T-helper 1 cell (primary cell): ENCODE data around the gene HSD11B2.
"Not testable (repeated sequence)": the region's sequence is repeated elsewhere in the genome, so short reads cannot be mapped to it uniquely, and the experiment has no call there.

Experiments
- DNase-seq, 5 donors: peaks; one replicate each; pipeline ENCODE4 v3.0.0-alpha.2; 2012 to 2020

The HSD11B2 gene

DNA sequence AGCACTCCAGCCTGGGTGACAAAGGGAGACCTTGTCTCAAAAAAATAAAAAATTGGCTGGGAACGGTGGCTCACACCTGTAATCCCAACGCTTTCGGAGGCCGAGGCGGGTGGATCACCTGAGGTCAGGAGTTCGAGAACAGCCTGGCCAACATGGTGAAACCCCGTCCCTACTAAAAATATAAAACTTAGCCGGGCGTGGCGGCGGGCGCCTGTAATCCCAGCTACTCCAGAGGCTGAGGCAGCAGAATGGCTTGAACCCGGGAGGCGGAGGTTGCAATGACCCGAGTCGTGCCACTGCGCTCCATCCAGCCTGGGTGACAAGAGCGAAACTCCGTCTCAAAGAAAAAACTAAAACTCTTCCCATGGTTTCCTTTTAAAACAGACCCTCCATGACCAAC lies 15.5 kb upstream of the HSD11B2 start:
- DNase-seq: not testable (repeated sequence)

DNA sequence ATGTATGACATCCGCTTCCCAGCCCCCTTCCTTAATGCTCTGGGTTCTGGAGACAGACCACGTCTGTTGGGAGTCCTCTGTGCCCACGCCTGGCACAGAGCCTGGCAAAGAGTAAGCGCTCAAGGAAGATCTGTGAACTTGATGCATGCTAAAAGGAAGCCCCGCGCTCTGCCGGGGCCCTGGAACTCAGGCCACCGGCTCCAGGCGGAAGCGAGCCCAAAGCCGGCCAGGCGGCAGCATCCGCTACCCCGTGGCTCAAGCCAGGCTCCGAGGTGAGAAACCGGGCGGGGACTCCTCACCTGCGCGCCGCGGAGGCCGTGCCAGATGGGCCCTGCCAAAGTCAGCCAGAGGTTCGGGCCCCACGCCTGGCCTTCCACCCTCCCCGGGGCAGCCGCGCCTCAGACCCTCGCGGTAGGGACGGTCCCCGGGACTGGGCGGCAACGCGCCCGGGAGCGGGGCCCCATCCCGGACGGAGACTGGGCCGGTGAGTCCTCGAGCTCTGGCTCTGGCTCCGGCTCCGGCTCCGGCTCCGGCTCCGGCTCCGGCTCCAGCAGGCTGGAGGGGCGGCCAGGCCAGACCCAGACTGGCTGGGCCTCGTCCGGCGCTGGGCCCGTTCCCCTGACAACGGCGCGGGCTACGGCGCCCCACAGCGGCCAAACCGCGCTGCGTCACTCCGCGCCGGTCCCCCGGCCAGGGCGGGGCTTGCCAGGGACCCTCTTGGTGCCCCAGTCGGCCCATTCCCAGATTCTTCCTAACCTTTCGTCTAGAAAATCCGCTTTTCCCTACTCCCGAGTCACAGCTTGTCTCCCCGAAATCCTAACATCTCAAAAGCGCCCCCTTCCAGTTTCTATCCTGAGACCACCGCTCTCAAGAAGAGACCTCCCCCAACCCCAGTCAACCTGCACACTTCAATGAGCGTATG lies 14.8 kb upstream of the HSD11B2 start, which contains the start of gene ZDHHC1:
ZDHHC1 (minus strand) TSS at position 606 of the 922 bp plus-strand sequence. CDS start 8,702 bp downstream, outside the sequence.
- DNase-seq: peak in 2 of 5 donors; percentile 32 to 43

DNA sequence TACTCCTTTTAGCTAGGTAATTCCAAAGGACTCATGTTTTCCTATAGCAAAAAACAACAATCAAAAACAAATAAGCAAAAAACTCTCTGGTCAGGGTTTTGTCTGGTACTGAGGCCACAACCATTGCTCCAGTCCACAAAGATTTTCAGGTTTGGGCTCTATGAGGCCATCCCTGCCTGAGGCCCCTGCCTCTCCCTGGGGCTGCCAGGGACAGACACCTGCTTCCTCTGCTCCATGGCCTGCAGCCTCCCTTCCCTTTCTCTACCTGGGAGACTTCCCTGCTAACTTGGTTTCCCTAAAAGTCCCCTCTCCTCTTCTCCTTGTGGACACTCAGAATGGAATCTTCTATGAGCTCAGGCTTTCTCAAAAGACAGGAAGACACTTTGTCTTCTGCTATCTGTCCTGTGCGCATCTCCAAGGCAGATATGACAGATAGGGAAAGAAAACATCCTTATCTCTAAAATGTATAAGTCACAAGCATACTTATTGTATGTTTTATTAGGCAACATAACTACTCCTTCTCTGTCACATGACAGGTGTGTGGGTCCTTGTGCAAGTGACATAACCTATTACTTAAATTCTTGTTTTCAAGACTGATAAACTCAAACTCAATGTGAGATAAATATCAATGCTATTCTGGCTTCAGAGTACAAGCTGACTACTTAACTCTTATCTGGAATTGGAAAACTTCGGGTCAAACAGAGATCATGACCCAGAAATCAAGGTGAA lies 13.4 kb upstream of the HSD11B2 start:
- no peak for DNase-seq

DNA sequence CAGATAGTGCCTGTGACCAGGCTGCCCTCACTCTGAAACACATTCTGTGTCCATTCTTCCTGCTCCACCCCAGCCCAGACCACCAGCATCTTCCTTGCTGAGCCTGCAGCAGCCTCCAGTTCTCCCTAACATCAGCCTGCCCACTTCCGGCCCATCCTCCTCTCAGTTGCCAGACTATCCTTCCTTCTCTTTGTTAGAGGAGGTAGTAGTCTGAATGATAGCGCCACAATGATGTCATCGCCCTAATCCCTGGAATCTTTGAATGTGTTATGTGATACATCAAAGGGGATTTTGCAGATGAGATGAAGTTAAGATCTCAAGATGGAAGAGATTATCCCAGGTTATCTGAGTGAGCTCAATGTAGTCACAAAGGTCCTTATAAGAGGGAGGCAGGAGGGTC lies 11.4 kb upstream of the HSD11B2 start:
- DNase-seq: no peak

DNA sequence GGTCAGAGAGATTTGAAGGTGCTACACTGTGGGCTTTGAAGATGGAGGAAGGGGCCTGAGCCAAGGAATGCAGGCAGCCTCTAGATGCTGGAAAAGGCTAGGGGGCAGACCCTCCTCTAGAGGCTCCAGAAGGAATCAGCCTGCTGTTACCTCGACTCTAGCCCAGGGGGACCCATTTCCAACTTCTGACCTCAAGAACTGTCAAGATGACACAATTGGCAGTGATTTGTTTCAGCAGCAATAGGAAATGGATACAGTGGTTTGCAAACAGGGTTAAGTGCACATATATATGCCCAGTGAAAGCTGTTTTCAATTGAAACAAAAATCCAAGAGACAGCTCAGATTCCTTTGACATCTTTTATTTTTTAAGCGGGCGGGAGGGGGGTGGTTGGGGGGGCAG lies 11.0 kb upstream of the HSD11B2 start:
- DNase-seq: no peak

DNA sequence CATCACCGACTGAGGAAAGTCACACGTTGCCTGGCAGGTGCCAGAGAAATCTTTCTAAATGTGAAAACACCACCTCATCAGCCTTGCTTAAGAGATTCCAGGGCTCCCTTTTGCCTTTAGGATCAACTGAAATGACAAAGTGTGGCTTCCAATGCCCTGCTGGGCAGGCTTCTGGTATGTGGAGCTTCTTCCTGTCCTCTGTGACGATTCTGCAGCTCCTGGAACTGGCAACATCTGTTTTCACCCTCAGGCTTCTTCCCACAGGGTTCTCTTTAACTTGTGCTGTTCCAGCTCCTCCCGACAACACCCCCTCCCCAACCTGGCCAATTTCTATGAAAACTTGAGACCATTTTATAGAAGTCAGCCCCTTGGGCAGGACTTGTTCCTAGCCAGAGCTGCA lies 9.9 kb upstream of the HSD11B2 start:
- no peak for DNase-seq

DNA sequence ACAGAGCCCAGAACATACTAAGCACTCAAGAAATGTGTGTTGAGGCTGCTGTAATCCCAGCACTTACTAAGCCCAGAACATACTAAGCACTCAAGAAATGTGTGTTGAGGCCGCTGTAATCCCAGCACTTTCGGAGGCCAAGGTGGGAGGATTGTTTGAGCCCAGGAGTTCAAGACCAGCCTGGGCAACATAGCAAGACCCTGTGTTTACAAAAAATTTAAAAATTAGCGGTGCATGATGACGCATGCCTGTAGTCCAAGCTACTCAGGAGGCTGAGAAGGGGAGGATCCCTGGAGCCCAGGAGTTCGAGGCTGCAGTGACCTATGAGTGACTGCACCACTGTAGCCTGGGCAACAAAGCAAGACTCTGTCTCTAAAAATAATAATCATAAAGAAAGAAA lies 7.9 kb upstream of the HSD11B2 start:
- DNase-seq: no peak

DNA sequence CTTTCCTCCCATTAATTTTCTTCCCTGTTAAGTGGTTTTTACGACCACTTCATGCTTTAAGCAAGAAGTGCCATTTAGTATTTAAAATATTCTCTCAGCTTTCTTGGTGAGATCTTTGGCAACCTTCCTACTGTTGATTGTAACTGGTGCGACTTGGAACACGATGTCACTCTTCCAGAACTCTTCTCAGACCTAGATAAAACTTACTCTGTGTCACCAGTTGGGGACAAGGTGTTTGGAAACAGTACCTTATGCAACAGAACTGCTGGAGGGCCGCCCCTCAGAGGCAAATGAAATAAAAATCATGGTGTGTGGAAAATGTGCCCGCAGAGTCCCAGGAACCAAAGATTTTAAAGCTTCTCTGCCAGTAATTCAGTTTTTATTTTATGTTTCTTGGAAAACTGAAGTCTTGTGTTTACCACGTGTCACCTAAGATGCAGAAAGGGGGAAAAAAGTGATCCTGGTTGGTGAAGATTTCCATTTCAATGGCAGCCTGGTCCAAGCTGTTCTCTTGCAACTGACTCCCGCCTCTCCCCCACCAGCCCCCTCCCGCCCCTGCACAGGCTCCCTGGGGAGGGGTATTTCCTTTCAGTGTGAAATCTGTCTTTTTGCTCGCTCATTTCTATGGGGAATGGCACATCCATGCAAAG lies 7.2 kb upstream of the HSD11B2 start:
- DNase-seq: no peak

DNA sequence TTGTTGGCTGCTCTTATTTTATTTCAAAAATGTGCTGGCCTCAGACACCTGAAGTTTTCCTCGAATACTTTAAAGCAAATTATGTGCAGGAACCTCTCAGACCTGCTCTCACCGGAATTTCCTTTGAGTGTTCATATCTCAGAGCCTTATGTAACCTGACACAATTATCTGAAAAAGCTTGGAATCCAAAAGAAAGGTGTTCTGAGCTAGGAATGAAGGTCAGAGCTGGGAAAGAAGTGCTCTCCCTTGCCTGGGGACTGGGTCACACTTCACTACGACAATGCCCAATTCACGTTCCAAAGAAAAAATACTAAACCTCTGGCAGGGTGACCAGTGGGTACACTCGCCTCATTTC lies 6.7 kb upstream of the HSD11B2 start:
- no peak for DNase-seq

DNA sequence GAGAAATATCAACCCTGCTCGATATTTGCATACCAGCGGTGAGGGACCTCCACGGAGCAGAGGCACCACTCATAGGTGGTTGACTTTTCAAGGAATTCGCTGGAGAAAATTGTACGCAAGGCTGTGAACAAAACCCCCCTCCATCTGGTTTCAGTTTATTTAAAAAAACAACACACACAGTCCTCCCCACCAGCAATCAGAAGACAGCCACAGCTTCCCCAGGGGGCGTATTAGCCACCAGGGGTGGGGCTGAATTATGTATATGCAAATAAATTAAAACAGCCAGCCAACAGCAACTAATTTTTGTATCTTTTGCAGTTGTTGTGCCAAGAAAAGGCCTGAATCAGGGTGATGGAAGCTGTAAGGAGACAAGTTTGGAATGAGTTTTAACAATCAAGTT lies 5.9 kb upstream of the HSD11B2 start:
- DNase-seq: no peak

DNA sequence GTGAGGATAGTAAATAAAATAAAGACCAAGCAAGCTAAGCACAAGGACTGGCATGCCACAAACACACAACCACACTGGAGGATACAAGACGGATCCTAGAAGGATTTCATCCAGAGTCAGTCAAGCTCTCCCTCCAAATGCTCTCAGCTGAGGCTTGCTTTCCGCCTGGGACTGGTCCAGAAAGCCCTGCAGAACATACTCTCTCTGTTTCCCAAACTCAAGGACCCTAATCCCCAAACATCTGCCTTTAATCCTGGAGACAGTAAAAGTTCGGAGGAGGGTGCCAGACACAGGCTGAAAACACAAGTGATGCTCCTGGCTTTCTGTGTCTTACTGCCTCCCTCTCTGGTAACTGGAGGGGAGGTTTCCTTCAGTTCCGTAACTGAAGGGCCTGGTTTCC lies 5.3 kb upstream of the HSD11B2 start:
- no peak for DNase-seq

DNA sequence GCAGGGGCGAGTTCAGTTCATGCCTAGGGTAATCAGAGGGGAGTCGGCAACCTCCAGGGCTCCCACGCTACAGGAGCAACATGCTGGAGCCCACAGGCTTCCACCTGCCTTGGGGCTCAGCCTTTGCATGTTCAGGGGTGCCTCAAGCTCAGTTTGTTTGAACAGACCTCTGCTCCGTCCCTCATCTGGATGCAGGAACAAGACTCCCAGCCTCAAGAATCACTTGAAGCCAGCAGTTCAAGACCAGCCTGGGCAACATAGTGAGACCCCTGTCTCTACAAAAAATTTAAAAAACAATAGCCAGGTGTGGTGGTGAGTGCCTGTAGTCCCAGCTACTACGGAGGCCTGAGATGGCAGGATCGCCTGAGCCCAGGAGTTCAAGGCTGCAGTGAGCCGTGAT lies 4.9 kb upstream of the HSD11B2 start:
- DNase-seq: no peak

DNA sequence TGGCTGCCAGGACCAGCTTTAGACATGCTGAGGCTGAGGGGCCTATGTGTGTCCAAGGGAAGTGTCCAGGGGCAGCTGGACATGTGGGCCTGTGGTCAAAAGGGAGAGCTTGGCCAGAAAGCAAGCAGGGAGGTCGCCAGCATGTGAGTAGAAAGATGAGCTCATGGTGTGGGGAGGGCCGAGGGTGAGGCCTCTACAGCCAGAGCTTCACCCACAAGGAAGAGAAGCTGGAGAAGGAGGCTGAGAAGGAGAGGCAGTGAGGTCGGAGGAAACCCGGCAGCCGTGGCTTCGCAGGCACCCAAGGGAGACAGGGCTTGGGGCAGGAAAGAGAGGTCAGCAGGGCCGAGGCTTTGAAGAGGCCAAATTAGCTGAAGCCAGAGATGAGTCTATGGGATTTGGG lies 4.0 kb upstream of the HSD11B2 start:
- no peak for DNase-seq

DNA sequence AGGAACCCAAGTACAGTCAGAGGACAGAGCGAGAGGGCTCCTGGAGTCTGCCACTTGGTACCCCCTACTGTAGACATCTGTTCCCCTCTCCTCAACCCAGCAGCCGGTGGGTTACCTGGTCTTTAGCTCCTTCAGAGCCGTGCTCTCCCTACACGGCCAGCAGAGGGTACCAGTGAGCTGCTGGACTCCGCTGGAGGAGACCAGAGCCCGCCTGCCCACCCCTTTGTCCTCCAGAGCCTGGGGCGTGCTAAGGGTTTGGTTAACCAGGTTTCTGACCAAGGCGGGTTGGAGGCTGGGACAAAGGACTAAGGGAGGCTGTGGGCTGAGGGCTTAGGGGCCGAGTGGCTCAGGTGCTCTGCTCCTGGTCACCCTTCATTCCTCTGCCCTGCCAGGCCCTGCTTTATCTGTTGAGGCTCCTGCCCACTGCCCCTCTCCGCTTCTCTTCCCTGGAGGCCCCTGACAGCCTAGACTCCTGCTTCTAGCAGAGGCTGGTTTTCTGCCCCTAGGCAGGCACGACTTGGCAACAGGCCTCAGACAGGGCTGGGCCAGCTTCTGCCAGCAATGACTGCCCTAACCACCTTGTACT lies 2.7 kb upstream of the HSD11B2 start:
- peak in 4 of 5 donors; percentile 28 to 46 (median 30) for DNase-seq

DNA sequence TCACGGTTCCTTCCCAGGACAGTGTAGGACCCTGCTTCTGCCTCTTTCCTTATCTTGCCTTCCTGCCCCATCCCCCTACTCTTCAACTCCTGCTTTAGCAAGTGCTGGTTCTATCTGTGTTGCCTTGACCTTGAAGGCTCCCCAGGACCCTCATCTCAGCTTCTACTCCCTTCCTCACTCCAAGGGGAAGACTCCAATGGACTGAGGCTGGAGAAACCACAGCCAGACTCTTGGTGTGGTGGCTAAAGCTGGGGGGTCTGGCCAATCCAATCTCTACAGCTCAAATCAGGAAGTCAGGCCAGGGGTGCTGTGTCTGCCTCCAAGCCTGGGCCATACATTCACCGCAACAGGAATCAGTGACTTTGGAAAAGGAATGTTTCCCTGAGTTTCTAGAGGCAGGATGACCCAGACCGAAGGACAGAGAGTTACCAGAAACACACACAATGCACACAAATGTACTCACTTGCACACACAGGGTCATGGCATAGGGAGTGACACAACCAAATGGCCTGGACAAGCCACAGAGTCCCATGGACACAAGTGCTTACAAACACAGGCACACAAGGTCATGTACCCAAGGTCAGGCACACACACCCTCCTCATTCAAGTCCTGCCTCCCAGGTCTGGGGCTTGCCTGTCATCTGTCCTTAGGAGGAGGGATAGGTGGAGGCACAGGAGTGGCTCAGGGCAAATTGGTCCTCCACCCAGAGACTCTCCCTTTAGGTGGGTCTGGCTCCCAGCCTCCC lies 1.7 kb upstream of the HSD11B2 start:
- DNase-seq: no peak

DNA sequence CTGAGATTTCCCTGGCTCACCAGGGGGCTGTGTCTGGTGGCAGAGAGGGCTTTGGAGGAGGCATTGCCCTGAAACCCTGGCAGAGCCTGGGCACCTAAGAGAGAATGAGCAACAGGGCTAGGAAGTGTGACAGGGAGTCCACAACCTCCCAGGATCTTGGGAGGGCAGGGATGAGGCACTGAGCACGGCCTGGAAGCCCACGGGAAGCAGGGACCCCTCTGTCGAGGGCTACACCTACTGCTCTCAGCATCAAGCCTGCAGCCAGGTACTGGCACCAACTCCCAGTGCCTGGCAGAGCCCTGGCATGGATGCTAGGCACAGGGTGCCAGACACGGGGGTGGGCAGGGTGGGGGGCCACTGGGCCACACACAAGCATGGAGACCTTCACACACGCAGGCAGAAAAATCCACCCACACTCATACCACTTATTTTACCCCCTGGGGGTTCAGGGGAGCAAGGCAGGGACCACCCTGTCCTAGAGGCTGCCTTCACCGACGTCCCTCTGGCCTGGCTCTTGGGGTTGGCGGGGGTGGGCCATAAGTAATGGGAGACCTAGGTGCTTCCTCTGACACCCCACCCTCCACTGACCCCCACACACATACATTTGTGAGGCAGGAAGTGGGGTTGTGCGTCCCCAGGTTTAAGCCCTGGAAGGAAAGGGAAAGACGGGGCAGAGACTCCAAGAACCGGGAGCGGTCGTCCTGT lies 970 bp upstream of the HSD11B2 start:
- DNase-seq: no peak

DNA sequence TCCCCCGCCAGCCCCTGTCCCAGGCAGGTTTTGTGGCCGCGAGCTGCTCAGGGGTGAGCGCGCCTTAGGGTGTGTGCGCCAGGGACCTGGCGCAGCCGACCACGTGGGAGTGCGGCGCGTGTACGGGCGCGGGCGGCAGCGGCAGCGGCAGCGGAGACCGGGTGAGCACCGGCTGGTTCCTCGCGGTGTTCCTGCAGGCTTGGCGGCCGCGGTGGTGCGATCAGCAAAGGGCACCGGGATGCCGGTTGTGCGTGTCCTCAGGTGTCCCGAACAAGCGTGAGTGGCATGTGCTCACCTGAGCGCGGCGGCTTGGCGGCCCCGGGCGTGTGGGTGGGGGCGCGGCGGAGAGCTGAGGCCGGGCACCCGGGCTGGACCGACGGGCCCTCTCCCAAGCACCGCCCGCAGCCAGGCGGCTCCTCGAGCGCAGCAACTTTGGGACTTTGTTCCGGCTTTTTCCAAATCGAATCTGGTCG lies 381 bp upstream of the HSD11B2 start:
- peak in 1 of 5 donors; percentile 4 for DNase-seq

DNA sequence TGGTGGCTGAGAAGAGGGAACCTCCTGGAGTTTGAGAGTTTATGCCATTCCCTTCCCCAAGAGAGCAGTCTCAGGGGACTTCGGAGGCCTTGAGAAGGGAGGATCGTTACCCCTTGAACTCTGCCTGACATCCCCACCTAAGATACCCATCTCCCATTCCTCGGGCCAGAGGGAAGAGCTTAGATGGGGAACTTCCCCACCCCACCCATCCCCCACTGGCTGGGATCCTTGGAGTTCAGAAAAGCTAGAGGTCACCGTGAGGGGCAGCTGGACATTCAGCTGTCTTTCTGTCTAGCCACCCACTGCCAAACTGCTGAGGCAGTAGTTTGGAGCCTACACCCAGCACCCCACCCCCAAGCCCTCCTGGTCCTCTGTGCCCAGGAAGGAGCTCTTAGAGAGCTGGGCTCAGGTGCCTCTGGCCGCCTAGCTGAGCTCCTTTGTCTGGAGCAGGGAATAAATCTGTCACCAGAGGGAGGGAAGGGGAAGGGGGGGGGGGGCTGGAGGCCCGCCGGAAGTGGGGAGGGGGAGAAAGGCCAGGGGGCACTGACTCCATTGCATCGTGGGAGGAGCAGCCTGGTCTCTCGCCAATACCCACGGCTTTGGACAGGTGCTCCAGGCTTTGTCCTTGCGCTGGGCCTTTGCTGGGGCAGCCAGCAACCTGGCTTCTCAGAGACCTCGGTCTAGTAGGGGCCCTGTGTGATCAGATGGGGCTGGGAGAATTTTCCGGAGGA lies 1.0 kb downstream of the HSD11B2 start:
- no peak for DNase-seq

DNA sequence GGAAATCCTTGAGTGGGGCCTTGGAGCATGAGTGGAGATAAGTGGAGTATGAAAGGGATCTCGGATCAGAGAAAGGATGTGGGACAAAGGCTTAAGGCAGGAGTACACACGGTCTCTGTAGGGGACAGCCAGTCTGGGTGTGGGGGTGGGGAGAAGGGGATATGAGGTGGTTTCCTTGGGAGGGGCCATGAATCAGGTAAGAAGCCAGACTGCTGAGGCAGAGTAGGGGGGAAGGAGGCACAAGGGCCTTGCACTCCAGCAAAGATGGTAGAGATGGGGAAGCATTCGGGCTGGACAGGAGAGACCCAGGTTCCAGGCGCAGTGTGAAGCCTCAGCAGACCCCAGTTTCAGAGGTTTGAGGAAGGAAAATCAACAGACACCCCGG lies 1.6 kb downstream of the HSD11B2 start:
- DNase-seq: no peak

DNA sequence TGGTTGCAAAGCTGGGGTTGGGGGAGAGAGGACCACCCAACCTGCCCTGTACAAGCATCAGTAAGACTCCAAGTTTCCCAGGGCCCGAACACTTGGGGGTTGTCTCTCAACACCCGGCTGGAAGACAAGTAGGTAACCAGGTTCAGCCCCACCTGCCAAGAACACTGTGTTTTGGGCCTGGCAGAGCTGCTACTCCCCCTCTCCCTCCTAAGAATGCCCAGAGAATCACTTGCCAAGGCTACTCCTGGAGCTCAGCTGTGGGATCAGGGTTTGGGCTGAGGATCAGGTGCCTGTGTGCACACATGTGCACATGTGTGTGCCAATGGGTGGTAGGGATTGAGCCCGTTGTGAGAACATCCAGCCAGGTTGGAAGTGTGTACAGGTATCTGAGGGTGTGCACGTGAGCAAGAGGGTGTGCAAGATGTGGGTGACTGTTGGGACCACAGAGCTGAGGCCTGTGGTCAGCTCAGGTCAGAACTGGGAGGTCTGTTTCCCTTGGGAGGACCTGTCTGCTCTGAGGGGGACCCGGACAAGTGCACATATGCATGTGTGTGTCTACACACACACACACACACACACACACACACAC lies 2.3 kb downstream of the HSD11B2 start:
- no peak for DNase-seq
